Gastroesophageal sphincter (tissue), 3 donors: Measurements from ENCODE around the gene SIPA1.

Source experiments
- CTCF ChIP-seq, 4 experiments: fragments of 200-600 bp in 2 of 4; fragments of 450-650 bp in 2 of 4; sonication (generic) in 1 of 4; IDR thresholded peaks; one replicate each; pipeline ENCODE4 v1.5.1; 2017 to 2019; ENCODE audit warnings: antibody characterized with exemption in 4 of 4, mild to moderate bottlenecking in 2 of 4, moderate library complexity in 2 of 4
- EP300 ChIP-seq: sonication (generic); formaldehyde crosslinking; IDR thresholded peaks from one replicate; pipeline ENCODE4 v1.6.1; 2017; ENCODE audit warnings: antibody characterized with exemption, mild to moderate bottlenecking
- POLR2AphosphoS5 ChIP-seq: sonication (generic); formaldehyde crosslinking; IDR thresholded peaks from one replicate; pipeline ENCODE4 v1.6.1; 2017; ENCODE audit warnings: antibody characterized with exemption

GRCh38 chr11:65620666-65621065 is 17.2 kb upstream of the SIPA1 start:
- TF ChIP-seq CTCF (IDR thresholded peaks at IDR 0.05), result no peak
- no peak for TF ChIP-seq POLR2AphosphoS5
- TF ChIP-seq EP300, result no peak
